ENCODE results near the gene KHDRBS2.

DNA sequence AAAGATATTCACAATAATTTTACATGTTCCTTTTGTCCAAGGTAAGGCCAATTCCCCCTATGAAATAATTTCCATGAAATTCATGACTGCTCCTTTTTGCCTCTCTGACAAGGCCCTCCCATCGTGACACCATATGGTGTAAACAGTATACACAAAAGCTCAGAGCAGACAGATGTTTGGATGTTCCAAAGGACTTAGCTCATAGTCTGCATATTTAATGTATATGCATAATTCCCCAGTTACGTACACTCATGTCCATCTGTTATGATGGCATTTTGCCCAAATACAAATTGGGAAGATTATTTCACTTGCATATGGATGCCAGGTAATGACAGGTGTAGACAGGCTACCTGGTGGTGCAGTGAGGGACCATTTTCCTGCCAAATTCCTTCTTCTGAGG lies 376.5 kb downstream of the KHDRBS2 start:
- TF ChIP-seq CTCF (conservative IDR thresholded peaks at IDR 0.05; ENCODE audit: low read depth in 2 of 2) (no peak), CREB1 (CRISPR knock-in tag; IDR thresholded peaks at IDR 0.05; ENCODE audit: low read depth) (no peak), EZH2 (IDR thresholded peaks at IDR 0.05; ENCODE audit: low read depth, unreplicated experiment) (no peak)
- TF ChIP-seq, protein P1, sequence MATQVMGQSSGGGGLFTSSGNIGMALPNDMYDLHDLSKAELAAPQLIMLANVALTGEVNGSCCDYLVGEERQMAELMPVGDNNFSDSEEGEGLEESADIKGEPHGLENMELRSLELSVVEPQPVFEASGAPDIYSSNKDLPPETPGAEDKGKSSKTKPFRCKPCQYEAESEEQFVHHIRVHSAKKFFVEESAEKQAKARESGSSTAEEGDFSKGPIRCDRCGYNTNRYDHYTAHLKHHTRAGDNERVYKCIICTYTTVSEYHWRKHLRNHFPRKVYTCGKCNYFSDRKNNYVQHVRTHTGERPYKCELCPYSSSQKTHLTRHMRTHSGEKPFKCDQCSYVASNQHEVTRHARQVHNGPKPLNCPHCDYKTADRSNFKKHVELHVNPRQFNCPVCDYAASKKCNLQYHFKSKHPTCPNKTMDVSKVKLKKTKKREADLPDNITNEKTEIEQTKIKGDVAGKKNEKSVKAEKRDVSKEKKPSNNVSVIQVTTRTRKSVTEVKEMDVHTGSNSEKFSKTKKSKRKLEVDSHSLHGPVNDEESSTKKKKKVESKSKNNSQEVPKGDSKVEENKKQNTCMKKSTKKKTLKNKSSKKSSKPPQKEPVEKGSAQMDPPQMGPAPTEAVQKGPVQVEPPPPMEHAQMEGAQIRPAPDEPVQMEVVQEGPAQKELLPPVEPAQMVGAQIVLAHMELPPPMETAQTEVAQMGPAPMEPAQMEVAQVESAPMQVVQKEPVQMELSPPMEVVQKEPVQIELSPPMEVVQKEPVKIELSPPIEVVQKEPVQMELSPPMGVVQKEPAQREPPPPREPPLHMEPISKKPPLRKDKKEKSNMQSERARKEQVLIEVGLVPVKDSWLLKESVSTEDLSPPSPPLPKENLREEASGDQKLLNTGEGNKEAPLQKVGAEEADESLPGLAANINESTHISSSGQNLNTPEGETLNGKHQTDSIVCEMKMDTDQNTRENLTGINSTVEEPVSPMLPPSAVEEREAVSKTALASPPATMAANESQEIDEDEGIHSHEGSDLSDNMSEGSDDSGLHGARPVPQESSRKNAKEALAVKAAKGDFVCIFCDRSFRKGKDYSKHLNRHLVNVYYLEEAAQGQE (IDR thresholded peaks at IDR 0.05; ENCODE audit: unreplicated experiment) = no peak

Data from GM23338 (cell line).